ENCODE results near the gene TM2D3.

The TM2D3 gene

GRCh38 chr15:101676921-101677329 lies 24.7 kb upstream of the TM2D3 start (continued):
- no peak for TF ChIP-seq ZC3H10 (CRISPR knock-in tag; IDR thresholded peaks at IDR 0.05)
- TF ChIP-seq PPARA (CRISPR knock-in tag; IDR thresholded peaks at IDR 0.05; ENCODE audit: borderline replicate concordance), result no peak
- TF ChIP-seq CSDC2 (CRISPR knock-in tag; IDR thresholded peaks at IDR 0.05), result no peak
- TF ChIP-seq ARNTL (CRISPR knock-in tag; IDR thresholded peaks at IDR 0.05; ENCODE audit: borderline replicate concordance, low read depth), result no peak

- TF ChIP-seq ARNTL (CRISPR knock-in tag; IDR thresholded peaks at IDR 0.05; ENCODE audit: borderline replicate concordance, low read depth) (no peak), PATZ1 (CRISPR knock-in tag; IDR thresholded peaks at IDR 0.05; ENCODE audit: borderline replicate concordance) (no peak), ISL1 (CRISPR knock-in tag; IDR thresholded peaks at IDR 0.05) (0 out of 2 replicates have a peak, but pooled peaks have one; percentile 42), PPARA (CRISPR knock-in tag; IDR thresholded peaks at IDR 0.05; ENCODE audit: borderline replicate concordance) (no peak), ESRRG (CRISPR knock-in tag; IDR thresholded peaks at IDR 0.05) (no peak)
- peak; percentile 81 for ATAC-seq
Measured at GRCh38 chr15:101675796-101676582, 23.8 kb upstream of the TM2D3 start.

GRCh38 chr15:101675015-101675414 lies 22.8 kb upstream of the TM2D3 start:
- TF ChIP-seq ESRRG (CRISPR knock-in tag; IDR thresholded peaks at IDR 0.05), result no peak
- TF ChIP-seq ZC3H10 (CRISPR knock-in tag; IDR thresholded peaks at IDR 0.05), result no peak
- TF ChIP-seq TCF4 (CRISPR knock-in tag; IDR thresholded peaks at IDR 0.05; ENCODE audit: borderline replicate concordance), result no peak
- TF ChIP-seq SNAI2 (CRISPR knock-in tag; IDR thresholded peaks at IDR 0.05), result no peak
- no peak for TF ChIP-seq OSR1 (CRISPR knock-in tag; IDR thresholded peaks at IDR 0.05)
- no peak for TF ChIP-seq ISL1 (CRISPR knock-in tag; IDR thresholded peaks at IDR 0.05)
- TF ChIP-seq PPARA (CRISPR knock-in tag; IDR thresholded peaks at IDR 0.05; ENCODE audit: borderline replicate concordance), result no peak
- TF ChIP-seq CSRNP3 (CRISPR knock-in tag; IDR thresholded peaks at IDR 0.05), result no peak
- no peak for TF ChIP-seq CSDC2 (CRISPR knock-in tag; IDR thresholded peaks at IDR 0.05)
- no peak for TF ChIP-seq ZFP3 (CRISPR knock-in tag; IDR thresholded peaks at IDR 0.05)
- no peak for TF ChIP-seq TOX (CRISPR knock-in tag; IDR thresholded peaks at IDR 0.05; ENCODE audit: borderline replicate concordance)
- no peak for TF ChIP-seq ARNTL (CRISPR knock-in tag; IDR thresholded peaks at IDR 0.05; ENCODE audit: borderline replicate concordance, low read depth)
- no peak for TF ChIP-seq ZNF565 (CRISPR knock-in tag; conservative IDR thresholded peaks at IDR 0.05; ENCODE audit: low read depth)
- no peak for TF ChIP-seq ZNF8 (CRISPR knock-in tag; IDR thresholded peaks at IDR 0.05)
- no peak for TF ChIP-seq ZFP30 (CRISPR knock-in tag; IDR thresholded peaks at IDR 0.05)
- TF ChIP-seq RARB (CRISPR knock-in tag; IDR thresholded peaks at IDR 0.05), result no peak
- TF ChIP-seq BACH2 (CRISPR knock-in tag; IDR thresholded peaks at IDR 0.05; ENCODE audit: borderline replicate concordance), result no peak
- TF ChIP-seq POU6F1 (CRISPR knock-in tag; IDR thresholded peaks at IDR 0.05; ENCODE audit: borderline replicate concordance, low read depth), result no peak
- TF ChIP-seq CREB5 (CRISPR knock-in tag; IDR thresholded peaks at IDR 0.05; ENCODE audit: low read depth), result no peak
- ATAC-seq, result peak; percentile 68

GRCh38 chr15:101672298-101672697 lies 20.1 kb upstream of the TM2D3 start:
- no peak for TF ChIP-seq ZC3H10 (CRISPR knock-in tag; IDR thresholded peaks at IDR 0.05)
- no peak for TF ChIP-seq TSHZ2 (CRISPR knock-in tag; IDR thresholded peaks at IDR 0.05)
- TF ChIP-seq TOX (CRISPR knock-in tag; IDR thresholded peaks at IDR 0.05; ENCODE audit: borderline replicate concordance), result no peak
- TF ChIP-seq RARB (CRISPR knock-in tag; IDR thresholded peaks at IDR 0.05), result no peak
- no peak for TF ChIP-seq ARNTL (CRISPR knock-in tag; IDR thresholded peaks at IDR 0.05; ENCODE audit: borderline replicate concordance, low read depth)
- no peak for TF ChIP-seq ZNF8 (CRISPR knock-in tag; IDR thresholded peaks at IDR 0.05)
- no peak for TF ChIP-seq TCF4 (CRISPR knock-in tag; IDR thresholded peaks at IDR 0.05; ENCODE audit: borderline replicate concordance)
- no peak for TF ChIP-seq ESRRG (CRISPR knock-in tag; IDR thresholded peaks at IDR 0.05)
- TF ChIP-seq ZNF565 (CRISPR knock-in tag; conservative IDR thresholded peaks at IDR 0.05; ENCODE audit: low read depth), result no peak
- no peak for TF ChIP-seq OSR1 (CRISPR knock-in tag; IDR thresholded peaks at IDR 0.05)
- no peak for TF ChIP-seq ZNF70 (CRISPR knock-in tag; IDR thresholded peaks at IDR 0.05)
- TF ChIP-seq GLIS3 (CRISPR knock-in tag; IDR thresholded peaks at IDR 0.05), result no peak
- no peak for TF ChIP-seq ISL1 (CRISPR knock-in tag; IDR thresholded peaks at IDR 0.05)
- no peak for ATAC-seq
